Measurements from ENCODE around the gene ZIC1. TPM values are rescaled to one million over a fixed set of nuclear protein-coding genes. Genes with fewer than 3 reads are reported as not detected.

The ZIC1 gene
- total and polyA plus RNA-seq, 2 of the 13 experiments (the other 11 are each of a cell fraction or from before 2014, with no cell fraction given) = not detected

DNA sequence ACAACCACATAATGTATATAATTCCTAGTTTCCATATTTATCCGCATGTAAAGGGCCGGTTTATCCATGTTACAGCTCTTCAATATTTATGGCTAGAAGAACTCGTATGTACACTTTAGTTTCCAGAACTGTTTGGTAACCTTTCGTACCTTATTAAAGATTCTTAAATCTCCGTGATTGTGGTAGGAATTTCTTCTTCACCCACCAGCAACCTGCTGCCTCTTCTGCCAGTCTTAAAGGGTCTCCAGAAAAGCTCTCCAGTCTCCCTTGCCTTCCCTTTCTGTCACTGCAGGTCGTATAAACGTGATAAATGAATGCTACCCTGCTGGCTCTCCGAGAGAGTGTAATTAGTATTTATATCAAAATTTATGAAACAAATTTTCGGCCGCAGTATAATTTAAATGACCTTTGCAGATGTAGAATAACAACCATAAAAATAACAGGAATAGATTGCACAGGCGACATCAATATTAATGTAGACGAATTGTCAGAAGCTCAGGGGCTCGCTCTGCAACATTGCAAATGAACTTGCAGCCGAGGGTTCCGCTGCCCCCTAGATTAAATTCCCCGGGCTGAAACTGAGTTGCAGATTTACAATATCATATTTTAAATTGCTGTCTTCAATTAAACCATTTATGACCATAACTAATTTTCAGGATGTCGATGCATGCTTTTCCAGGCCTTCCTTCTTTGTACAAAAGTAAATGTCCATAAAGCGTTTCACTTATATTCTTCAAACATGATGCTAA lies 5.4 kb downstream of the ZIC1 start:
- no peak for TF ChIP-seq KLF13 (CRISPR knock-in tag; IDR thresholded peaks at IDR 0.05)
- no peak for TF ChIP-seq ZNF275 (CRISPR knock-in tag; IDR thresholded peaks at IDR 0.05; ENCODE audit: borderline replicate concordance)
- no peak for TF ChIP-seq ZNF768 (CRISPR knock-in tag; IDR thresholded peaks at IDR 0.05)
- no peak for TF ChIP-seq MLLT10 (CRISPR knock-in tag; IDR thresholded peaks at IDR 0.05)
- Histone ChIP-seq H3K9me3 (ENCODE audit: low read length) (no peaks in the 10 kb centered on the region), H3K79me2 (ENCODE audit: insufficient read depth, low read length) (no peaks in the 10 kb centered on the region), H3K4me1 (ENCODE audit: insufficient read depth, low read length) (no peaks in the 10 kb centered on the region), H3K27me3 (ENCODE audit: control insufficient read depth in 1 of 2, insufficient read depth in 2 of 2, low read length in 2 of 2) (peaks cover 0 to 19% of the 10 kb centered on the region in 2 experiments; a peak in 3 of 5 replicates), H3K27ac (ENCODE audit: extremely low read length, insufficient read depth, low read length) (no peak overlapping the region), H3K4me2 (ENCODE audit: low read depth, low read length) (no peak overlapping the region), H2AFZ (ENCODE audit: low read length) (no peak overlapping the region), H3K9ac (ENCODE audit: insufficient read depth, low read depth, low read length) (no peak overlapping the region), H4K20me1 (ENCODE audit: insufficient read depth, low read length) (no peaks in the 10 kb centered on the region), H3K4me3 (replicated peaks in 1 of 3; ENCODE audit: insufficient read depth in 1 of 3, low read depth in 2 of 3, low read length in 3 of 3) (no peak overlapping the region), H3K36me3 (replicated peaks in 1 of 2; ENCODE audit: control insufficient read depth in 1 of 2, insufficient read depth in 2 of 2, low read length in 2 of 2) (no peaks in the 10 kb centered on the region)
- POLR2A ChIA-PET = no interaction called here
- ATAC-seq = no peak
- intact Hi-C loops (cut with micrococcal nuclease; ENCODE audit: unreplicated experiment) (no loop called here), in situ Hi-C loops (cut with HindIII; ENCODE audit: extremely low pct_ligation_motif_present, low pct_unique_long_range_greater_than_20kb) (no loop called here)
- WGBS (ENCODE audit: low lambda C conversion rate) = 34% methylated on average over 18 of the region's 18 CpGs
- no TSS peak for BruUV-seq (replicated peaks)
- FAIRE-seq = no peak
- no peak for DNase-seq (ENCODE audit: low spot score)
- CTCF ChIA-PET (ENCODE audit: low intra/inter-chr PET ratio, low total read pairs) = no interaction called here

DNA sequence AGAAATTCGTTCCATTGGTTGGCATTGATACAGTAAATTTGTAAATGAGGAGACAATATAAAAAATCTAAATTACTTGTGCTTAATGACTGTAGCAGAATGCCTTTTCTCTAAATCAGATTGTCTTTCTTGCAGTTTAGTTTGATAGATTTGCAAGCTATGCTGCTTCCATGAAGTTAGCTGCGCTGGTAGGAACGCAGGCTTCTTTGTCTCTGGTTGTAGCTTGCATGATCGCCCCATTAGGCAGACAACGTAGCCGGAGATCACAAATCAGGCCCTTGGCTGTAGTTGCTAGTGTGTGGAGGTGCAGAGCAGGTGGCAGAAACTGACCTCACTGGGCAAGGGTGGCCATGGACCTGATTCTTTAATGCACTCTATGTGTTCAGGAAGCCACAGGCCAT lies 6.1 kb downstream of the ZIC1 start:
- WGBS (ENCODE audit: low lambda C conversion rate) = 36% methylated on average over 6 of the region's 6 CpGs
- in situ Hi-C loops (cut with HindIII; ENCODE audit: extremely low pct_ligation_motif_present, low pct_unique_long_range_greater_than_20kb) = no loop called here
- intact Hi-C loops (cut with micrococcal nuclease; ENCODE audit: unreplicated experiment) = no loop called here
- no peak for FAIRE-seq
- Histone ChIP-seq H3K27me3 (ENCODE audit: control insufficient read depth in 1 of 2, insufficient read depth in 2 of 2, low read length in 2 of 2) (peaks cover 0 to 26% of the 10 kb centered on the region in 2 experiments; a peak in 3 of 5 replicates), H3K79me2 (ENCODE audit: insufficient read depth, low read length) (no peaks in the 10 kb centered on the region), H3K27ac (ENCODE audit: extremely low read length, insufficient read depth, low read length) (no peak overlapping the region), H3K36me3 (replicated peaks in 1 of 2; ENCODE audit: control insufficient read depth in 1 of 2, insufficient read depth in 2 of 2, low read length in 2 of 2) (no peaks in the 10 kb centered on the region), H2AFZ (ENCODE audit: low read length) (no peak overlapping the region), H3K9ac (ENCODE audit: insufficient read depth, low read depth, low read length) (no peak overlapping the region), H3K9me3 (ENCODE audit: low read length) (no peaks in the 10 kb centered on the region), H3K4me2 (ENCODE audit: low read depth, low read length) (no peak overlapping the region), H3K4me1 (ENCODE audit: insufficient read depth, low read length) (no peaks in the 10 kb centered on the region), H4K20me1 (ENCODE audit: insufficient read depth, low read length) (no peaks in the 10 kb centered on the region), H3K4me3 (replicated peaks in 1 of 3; ENCODE audit: insufficient read depth in 1 of 3, low read depth in 2 of 3, low read length in 3 of 3) (no peak overlapping the region)
- ATAC-seq = no peak
- CTCF ChIA-PET (ENCODE audit: low intra/inter-chr PET ratio, low total read pairs) = no interaction called here
- no peak for DNase-seq (ENCODE audit: low spot score)
- BruUV-seq (replicated peaks) = no TSS peak
- POLR2A ChIA-PET = no interaction called here
- TF ChIP-seq REPIN1 (CRISPR knock-in tag; IDR thresholded peaks at IDR 0.05; ENCODE audit: borderline replicate concordance, low read depth) (no peak), ZNF567 (CRISPR knock-in tag; IDR thresholded peaks at IDR 0.05; ENCODE audit: borderline replicate concordance) (no peak), ZNF75D (CRISPR knock-in tag; IDR thresholded peaks at IDR 0.05; ENCODE audit: borderline replicate concordance) (no peak), ZNF788 (CRISPR knock-in tag; IDR thresholded peaks at IDR 0.05; ENCODE audit: borderline replicate concordance) (no peak), SNRNP70 (IDR thresholded peaks at IDR 0.05; ENCODE audit: low read depth, low read length) (no peak), NFKB2 (CRISPR knock-in tag; IDR thresholded peaks at IDR 0.05; ENCODE audit: borderline replicate concordance) (no peak)
- TF ChIP-seq, protein P1, sequence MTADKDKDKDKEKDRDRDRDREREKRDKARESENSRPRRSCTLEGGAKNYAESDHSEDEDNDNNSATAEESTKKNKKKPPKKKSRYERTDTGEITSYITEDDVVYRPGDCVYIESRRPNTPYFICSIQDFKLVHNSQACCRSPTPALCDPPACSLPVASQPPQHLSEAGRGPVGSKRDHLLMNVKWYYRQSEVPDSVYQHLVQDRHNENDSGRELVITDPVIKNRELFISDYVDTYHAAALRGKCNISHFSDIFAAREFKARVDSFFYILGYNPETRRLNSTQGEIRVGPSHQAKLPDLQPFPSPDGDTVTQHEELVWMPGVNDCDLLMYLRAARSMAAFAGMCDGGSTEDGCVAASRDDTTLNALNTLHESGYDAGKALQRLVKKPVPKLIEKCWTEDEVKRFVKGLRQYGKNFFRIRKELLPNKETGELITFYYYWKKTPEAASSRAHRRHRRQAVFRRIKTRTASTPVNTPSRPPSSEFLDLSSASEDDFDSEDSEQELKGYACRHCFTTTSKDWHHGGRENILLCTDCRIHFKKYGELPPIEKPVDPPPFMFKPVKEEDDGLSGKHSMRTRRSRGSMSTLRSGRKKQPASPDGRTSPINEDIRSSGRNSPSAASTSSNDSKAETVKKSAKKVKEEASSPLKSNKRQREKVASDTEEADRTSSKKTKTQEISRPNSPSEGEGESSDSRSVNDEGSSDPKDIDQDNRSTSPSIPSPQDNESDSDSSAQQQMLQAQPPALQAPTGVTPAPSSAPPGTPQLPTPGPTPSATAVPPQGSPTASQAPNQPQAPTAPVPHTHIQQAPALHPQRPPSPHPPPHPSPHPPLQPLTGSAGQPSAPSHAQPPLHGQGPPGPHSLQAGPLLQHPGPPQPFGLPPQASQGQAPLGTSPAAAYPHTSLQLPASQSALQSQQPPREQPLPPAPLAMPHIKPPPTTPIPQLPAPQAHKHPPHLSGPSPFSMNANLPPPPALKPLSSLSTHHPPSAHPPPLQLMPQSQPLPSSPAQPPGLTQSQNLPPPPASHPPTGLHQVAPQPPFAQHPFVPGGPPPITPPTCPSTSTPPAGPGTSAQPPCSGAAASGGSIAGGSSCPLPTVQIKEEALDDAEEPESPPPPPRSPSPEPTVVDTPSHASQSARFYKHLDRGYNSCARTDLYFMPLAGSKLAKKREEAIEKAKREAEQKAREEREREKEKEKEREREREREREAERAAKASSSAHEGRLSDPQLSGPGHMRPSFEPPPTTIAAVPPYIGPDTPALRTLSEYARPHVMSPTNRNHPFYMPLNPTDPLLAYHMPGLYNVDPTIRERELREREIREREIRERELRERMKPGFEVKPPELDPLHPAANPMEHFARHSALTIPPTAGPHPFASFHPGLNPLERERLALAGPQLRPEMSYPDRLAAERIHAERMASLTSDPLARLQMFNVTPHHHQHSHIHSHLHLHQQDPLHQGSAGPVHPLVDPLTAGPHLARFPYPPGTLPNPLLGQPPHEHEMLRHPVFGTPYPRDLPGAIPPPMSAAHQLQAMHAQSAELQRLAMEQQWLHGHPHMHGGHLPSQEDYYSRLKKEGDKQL (CRISPR knock-in tag; IDR thresholded peaks at IDR 0.05; ENCODE audit: low read depth) = no peak
